GM18517 (cell line): Measurements from ENCODE around the gene GCC2.
"Not testable (repeated sequence)": the region's sequence is repeated elsewhere in the genome, so short reads cannot be mapped to it uniquely, and the experiment has no call there.

ENCODE experiments used
- ATAC-seq: cut with Tn5 transposase; IDR thresholded peaks from one replicate; pipeline ENCODE4 v1.9.1; 2021; ENCODE audit warnings: mild to moderate bottlenecking, moderate library complexity; ENCODE audit not compliant: unreplicated experiment

Gene GCC2

GRCh38 chr2:108448678-108449409, at the start of gene GCC2:
GCC2 (plus strand) TSS chr2:108449206; CDS start chr2:108449275, 69 bp downstream.
- peak; percentile 97 for ATAC-seq

GRCh38 chr2:108399479-108399878, 49.5 kb upstream of the GCC2 start:
- ATAC-seq, result no peak

- ATAC-seq, result no peak
These were observed 47.2 kb upstream of the GCC2 start for GRCh38 chr2:108401800-108402199.

- ATAC-seq, result no peak
These were observed 45.5 kb upstream of the GCC2 start for GRCh38 chr2:108403494-108403893.

GRCh38 chr2:108404784-108405397, 44.1 kb upstream of the GCC2 start:
- ATAC-seq, result no peak

- no peak for ATAC-seq
These were observed 40.9 kb upstream of the GCC2 start for GRCh38 chr2:108407864-108408729.

GRCh38 chr2:108409768-108410167, 39.2 kb upstream of the GCC2 start:
- ATAC-seq, result no peak

GRCh38 chr2:108412995-108413710, 35.9 kb upstream of the GCC2 start:
- ATAC-seq, result no peak

- ATAC-seq, result no peak
These were observed 35.3 kb upstream of the GCC2 start for GRCh38 chr2:108413711-108414095.

GRCh38 chr2:108414256-108414876, 34.6 kb upstream of the GCC2 start:
- no peak for ATAC-seq

- no peak for ATAC-seq
These were observed 34.1 kb upstream of the GCC2 start for GRCh38 chr2:108414945-108415344.

GRCh38 chr2:108417254-108417653, 31.8 kb upstream of the GCC2 start:
- ATAC-seq, result no peak

GRCh38 chr2:108418416-108418815, 30.6 kb upstream of the GCC2 start:
- ATAC-seq, result no peak

- no peak for ATAC-seq
These were observed 25.9 kb upstream of the GCC2 start for GRCh38 chr2:108423067-108423466.

- ATAC-seq, result no peak
These were observed 25.3 kb upstream of the GCC2 start for GRCh38 chr2:108423502-108424251.

GRCh38 chr2:108428286-108429009, 20.6 kb upstream of the GCC2 start:
- no peak for ATAC-seq

- ATAC-seq, result not testable (repeated sequence)
These were observed 13.4 kb upstream of the GCC2 start for GRCh38 chr2:108435578-108435977.

- no peak for ATAC-seq
These were observed 12.0 kb upstream of the GCC2 start for GRCh38 chr2:108436976-108437375.

- no peak for ATAC-seq
These were observed 7.3 kb upstream of the GCC2 start for GRCh38 chr2:108441712-108442111.
